GM19397 (cell line): ENCODE results near the gene SMAD2.

Experiments
- ATAC-seq: cut with Tn5 transposase; IDR thresholded peaks from one replicate; pipeline ENCODE4 v1.9.1; 2021; ENCODE audit warnings: mild to moderate bottlenecking, moderate library complexity; ENCODE audit not compliant: unreplicated experiment

The SMAD2 gene

GRCh38 chr18:47898696-47899095 lies 31.8 kb downstream of the SMAD2 start:
- no peak for ATAC-seq

- no peak for ATAC-seq
Observed at GRCh38 chr18:47898055-47898454, 32.4 kb downstream of the SMAD2 start.

GRCh38 chr18:47895565-47896250 lies 34.8 kb downstream of the SMAD2 start:
- no peak for ATAC-seq

DNA sequence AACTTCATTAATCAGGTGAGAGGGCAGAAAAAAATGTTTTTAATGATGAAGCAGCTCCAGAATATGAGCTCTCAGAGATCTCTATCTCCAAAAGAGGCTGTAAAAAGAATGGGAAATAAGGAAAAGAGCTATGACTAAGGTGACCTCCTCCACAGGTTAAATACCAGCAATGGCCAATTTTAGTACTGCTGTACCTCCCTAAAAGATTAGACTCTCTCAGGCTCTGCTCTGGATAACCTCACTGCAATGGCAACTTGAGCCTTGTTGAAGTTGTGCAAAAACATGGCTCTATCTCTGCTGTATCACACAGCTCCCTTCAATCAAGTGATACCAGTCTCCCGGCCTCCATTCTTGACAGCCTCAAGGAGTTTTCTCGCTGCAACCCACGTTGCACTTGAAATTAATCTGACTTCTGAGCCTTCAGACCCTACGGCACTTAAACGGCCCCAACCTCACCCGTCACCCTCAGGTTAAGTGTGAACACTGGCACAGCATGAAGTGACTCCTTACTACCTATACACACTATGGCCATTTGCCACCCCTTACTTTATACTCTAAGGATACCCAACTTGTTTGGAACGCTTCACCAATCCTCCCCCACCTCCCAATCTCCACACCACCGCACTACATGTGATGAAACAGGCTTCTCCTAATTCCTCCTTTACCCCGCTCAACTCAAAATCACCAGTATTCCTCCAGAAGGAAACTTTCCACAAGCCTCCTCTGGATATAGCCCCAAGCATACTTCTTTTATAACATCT lies 36.3 kb downstream of the SMAD2 start:
- no peak for ATAC-seq

DNA sequence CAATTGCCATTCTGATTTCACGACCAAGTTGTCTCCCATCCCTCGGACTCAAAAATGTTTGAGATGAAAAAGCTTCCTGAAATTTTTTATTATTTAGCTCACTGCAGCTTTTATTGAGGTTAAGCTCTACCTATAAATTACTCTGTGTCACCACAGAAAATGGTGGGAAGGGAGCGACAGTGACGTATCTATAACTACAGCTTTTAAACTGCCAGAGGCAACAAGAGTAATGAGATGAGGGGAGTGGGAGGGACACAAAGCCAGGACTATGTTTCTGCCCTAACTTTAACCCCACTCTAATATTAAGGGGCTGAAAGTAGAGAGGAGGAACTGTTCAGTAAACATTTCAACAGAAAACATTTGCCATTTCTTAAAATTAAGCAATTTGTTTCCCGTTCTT lies 37.4 kb downstream of the SMAD2 start:
- ATAC-seq = no peak

DNA sequence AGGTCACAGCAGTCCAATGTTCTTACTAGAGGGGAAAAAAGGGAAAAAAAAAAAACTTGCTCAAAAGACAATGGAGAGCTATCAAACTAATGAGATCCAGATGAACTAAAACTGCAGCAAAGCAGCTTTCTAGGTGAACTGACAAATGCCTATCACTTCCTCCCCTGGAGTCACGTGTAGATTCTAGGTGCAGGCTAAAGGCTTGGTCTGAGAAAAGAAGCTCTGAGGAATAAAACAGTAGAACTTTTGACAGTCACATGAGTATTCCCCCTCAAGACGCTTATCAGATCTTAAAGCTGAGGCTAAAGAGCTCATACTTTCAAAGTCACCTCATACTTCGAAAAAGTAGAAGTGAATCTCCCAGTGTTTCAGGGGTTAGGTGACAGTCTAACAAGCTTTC lies 42.3 kb downstream of the SMAD2 start:
- ATAC-seq = no peak

DNA sequence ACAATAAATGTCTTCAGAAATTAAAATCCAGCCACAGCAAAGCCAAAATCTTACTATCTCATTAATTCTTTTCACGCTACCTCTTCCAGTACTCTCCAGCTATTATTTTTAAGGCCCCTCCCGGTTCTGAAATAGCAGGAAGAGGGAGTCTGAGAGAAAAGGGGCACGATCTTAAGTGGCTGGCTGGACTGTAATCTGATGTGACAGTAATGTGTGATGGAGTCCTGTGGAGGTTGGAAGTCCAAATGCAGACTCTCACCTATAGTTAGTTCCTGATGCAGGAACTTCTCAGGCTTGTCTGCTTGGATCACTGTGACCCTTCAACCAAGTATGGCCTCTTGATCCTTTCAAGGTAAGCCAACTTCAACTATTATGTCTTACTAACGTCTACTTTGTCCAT lies 43.2 kb downstream of the SMAD2 start:
- ATAC-seq = no peak

GRCh38 chr18:47883771-47884413 lies 46.6 kb downstream of the SMAD2 start:
- ATAC-seq = no peak

- ATAC-seq = no peak
Observed at GRCh38 chr18:47882641-47883040, 47.8 kb downstream of the SMAD2 start.

- ATAC-seq = no peak
Observed at GRCh38 chr18:47881752-47882455, 48.6 kb downstream of the SMAD2 start.

DNA sequence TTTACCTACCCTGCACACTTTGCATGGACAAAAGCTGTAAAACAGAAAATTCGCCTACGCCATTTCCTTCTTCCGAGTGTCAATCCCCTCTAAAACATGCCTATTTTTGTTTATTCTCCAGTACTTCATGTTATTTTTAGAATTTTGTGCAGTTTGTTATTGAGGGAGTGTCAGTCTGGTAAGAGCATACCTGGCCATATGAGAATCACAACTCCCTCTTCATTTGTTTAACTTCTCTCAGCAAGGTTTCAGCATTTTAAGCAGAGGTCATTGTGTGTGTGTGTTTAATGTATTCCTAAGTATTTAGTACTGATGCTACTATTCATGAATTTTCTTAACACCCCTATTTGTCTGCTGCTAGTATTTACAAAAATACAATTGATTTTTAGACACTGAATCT lies 49.4 kb downstream of the SMAD2 start:
- no peak for ATAC-seq

GRCh38 chr18:47877892-47878291 lies 52.6 kb downstream of the SMAD2 start:
- no peak for ATAC-seq

DNA sequence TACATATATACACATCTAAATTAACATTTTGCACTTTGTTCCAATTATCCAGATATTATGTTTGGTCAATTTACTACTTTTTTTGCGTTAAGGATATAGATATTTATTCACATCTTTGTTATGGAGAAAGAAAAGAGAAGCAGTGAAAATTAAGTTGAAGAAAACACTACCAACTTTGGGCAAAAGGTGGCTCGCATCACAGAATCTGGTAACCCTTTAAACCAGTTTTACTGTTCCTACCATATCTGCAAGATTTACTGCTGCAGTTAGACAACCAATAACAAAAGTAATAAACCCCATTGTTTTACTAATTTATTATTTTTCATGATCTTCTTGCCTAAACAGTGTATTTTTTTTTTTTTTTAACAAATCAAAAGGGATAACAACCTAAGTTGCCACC lies 53.6 kb downstream of the SMAD2 start:
- no peak for ATAC-seq

DNA sequence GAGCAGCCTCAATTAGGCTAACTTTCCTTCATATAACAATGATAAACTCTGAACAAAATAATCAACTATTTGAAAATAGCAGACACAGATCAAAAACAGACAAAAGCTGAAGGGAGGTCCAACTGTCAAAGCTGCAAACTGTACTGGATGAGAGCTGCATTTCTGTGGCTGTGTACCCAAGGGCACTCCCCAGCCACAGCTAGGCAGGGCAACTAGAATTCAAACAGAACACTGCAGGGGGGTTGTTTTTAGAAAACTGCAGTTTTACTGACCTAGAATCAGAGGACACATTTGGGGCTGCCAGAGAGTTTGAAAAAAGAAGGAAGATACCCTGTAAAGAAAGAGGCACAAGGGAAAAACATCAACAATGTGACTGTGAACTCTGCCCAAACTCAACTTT lies 56.8 kb downstream of the SMAD2 start:
- ATAC-seq = no peak

DNA sequence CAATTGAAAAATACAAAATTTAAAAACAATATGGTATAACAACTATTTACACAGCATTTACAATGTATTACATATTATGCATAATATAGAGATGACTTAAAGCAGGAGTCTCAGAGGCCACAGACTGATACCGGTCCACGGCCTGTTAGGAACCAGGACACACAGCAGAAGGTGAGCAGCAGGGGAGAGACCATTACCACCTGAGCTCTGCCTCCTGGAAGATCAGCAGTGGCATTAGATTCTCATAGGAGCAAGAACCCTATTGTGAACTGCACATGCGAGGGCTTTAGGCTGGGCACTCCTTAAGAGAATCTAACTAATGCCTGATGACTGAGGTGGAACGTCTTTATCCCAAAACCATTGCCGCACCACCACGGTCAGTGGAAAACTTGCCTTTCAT lies 58.0 kb downstream of the SMAD2 start:
- no peak for ATAC-seq

- no peak for ATAC-seq
Observed at GRCh38 chr18:47871288-47871687, 59.2 kb downstream of the SMAD2 start.

- ATAC-seq = no peak
Observed at GRCh38 chr18:47870605-47871004, 59.9 kb downstream of the SMAD2 start.

DNA sequence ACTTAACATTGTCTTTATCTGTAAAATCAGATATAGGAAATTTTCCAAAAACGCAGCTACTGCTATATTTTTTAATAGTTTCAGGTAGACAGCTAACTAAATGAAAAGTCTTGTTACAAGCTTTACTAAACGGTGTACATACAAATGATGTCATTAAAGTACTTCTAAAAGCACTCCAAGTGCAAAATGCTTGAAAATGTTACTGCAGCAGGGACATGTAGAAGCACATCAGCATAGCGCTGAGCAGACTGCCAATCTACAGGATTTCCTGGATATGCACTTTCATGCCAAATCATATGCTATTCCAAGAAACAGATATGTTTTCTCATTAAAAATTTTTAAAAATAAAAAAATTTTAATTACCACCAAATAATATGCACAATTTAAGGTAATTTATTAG lies 61.7 kb downstream of the SMAD2 start:
- no peak for ATAC-seq

DNA sequence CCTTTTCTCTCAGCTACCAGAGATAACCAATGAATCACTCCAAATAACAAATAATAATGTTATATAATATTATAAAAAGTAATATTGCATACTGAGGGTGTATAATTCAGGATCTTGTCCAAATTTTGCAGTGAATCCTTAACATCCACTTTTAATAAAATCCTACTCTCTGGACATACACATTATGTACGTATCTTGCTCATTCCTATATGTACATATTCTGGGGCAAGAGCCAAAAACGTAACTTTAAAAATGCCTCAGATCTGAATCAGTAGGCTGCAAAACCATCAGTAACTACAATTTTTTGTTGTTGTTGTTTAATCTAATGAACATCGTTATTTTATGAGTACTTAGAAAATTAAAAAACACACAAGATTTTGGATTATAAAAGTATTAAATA lies 65.3 kb downstream of the SMAD2 start:
- ATAC-seq = no peak

DNA sequence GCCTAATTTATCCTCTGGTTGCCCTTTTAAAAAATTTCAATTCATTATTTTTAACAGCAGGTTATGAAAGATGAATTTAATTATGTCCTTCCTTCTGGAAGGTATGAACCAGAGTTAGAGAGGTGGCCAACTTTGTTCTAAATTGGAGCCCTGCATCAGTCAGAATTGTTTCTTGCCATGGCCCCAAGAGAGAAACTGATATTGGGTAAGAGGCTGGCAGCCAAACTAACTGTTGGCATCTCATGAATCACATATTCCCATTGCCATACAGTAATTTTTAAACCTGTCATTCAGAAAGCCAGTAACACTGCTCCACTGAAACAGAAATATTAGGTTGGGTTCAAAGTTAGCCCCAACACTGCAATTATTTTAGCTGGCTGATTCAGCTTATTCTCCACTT lies 67.4 kb downstream of the SMAD2 start:
- ATAC-seq = no peak

DNA sequence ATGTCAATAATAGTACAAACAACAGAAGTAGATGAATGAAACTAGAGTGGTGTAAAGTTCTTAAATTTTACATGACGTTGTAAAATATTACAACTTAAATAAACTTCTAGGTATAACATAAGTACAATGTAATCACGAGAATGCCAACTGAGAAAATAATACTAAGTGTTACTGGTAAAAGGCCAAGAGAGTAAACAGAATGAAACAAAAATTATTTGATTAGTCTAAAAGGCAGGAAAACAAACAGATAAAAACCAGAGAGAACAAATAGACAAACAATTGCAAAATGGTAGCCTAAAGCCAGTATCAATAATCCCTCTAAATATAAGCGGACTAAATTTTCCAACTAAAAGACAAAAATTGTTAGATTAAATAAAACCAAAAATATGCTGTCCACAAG lies 71.9 kb downstream of the SMAD2 start:
- no peak for ATAC-seq

DNA sequence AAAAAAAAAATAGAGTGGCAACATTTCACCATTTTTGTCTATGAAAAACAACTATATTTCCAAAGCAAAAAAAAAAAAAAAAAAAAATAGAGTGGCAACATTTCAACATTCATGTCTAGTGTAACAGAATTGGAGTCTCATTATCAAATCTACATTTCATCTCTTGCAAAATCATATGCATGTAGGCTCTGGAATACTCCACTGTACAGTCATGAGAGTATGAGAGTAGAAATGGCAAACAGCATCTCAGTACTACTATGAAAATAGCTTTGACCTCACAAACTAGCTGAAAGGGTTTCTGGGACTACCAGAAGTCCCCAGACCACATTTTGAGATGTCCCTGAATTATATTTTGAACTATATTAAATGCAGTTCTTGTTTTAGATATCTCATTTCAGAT lies 82.8 kb downstream of the SMAD2 start:
- no peak for ATAC-seq
